HL-60 (cell line): Measurements from ENCODE around the gene CDHR1.

Experiments used
- TF ChIP-seq, protein P1 (sequence below): IDR thresholded peaks from one replicate; pipeline ENCODE4 v1.5.1; 2011; ENCODE audit warnings: low read length, control low read depth, inconsistent platforms; ENCODE audit not compliant: insufficient read depth
- TF ChIP-seq, protein P2 (sequence below): IDR thresholded peaks from 2 replicates; pipeline ENCODE4 v1.6.1; 2012; ENCODE audit warnings: low read depth; ENCODE audit not compliant: insufficient replicate concordance

DNA sequence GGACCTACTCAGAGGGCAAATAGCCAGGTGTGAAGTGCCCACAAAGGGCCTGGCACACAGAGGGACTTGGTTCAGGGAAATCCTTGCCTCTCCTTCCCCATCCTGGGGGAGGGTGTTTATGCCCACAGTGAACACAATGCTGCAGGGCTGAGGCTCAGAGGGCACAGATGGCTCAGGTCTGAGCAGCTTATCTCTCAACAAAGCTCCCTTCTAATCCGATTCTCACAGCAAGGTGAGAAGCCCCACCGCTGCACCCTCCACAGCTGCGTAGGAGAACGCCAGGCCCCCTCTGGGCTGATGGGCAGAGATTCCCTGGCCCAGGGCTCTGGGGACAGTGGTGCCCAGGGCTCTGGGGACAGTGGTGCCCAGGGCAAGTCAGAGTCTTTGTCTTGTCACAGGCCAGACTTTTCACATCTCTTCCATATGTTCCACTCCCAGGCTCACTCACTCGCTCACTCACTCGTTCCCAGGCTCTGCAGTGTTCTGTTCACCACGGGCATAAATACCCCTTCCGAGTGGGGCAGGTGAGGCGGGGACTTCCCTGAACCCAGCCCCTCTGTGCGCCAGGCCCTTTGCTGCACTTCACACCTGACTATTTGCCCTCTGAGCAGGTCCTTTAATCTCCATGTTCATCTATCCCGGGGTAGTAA lies 8.7 kb upstream of the CDHR1 start:
- TF ChIP-seq, protein P1, sequence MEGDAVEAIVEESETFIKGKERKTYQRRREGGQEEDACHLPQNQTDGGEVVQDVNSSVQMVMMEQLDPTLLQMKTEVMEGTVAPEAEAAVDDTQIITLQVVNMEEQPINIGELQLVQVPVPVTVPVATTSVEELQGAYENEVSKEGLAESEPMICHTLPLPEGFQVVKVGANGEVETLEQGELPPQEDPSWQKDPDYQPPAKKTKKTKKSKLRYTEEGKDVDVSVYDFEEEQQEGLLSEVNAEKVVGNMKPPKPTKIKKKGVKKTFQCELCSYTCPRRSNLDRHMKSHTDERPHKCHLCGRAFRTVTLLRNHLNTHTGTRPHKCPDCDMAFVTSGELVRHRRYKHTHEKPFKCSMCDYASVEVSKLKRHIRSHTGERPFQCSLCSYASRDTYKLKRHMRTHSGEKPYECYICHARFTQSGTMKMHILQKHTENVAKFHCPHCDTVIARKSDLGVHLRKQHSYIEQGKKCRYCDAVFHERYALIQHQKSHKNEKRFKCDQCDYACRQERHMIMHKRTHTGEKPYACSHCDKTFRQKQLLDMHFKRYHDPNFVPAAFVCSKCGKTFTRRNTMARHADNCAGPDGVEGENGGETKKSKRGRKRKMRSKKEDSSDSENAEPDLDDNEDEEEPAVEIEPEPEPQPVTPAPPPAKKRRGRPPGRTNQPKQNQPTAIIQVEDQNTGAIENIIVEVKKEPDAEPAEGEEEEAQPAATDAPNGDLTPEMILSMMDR: no peak
- TF ChIP-seq, protein P2, sequence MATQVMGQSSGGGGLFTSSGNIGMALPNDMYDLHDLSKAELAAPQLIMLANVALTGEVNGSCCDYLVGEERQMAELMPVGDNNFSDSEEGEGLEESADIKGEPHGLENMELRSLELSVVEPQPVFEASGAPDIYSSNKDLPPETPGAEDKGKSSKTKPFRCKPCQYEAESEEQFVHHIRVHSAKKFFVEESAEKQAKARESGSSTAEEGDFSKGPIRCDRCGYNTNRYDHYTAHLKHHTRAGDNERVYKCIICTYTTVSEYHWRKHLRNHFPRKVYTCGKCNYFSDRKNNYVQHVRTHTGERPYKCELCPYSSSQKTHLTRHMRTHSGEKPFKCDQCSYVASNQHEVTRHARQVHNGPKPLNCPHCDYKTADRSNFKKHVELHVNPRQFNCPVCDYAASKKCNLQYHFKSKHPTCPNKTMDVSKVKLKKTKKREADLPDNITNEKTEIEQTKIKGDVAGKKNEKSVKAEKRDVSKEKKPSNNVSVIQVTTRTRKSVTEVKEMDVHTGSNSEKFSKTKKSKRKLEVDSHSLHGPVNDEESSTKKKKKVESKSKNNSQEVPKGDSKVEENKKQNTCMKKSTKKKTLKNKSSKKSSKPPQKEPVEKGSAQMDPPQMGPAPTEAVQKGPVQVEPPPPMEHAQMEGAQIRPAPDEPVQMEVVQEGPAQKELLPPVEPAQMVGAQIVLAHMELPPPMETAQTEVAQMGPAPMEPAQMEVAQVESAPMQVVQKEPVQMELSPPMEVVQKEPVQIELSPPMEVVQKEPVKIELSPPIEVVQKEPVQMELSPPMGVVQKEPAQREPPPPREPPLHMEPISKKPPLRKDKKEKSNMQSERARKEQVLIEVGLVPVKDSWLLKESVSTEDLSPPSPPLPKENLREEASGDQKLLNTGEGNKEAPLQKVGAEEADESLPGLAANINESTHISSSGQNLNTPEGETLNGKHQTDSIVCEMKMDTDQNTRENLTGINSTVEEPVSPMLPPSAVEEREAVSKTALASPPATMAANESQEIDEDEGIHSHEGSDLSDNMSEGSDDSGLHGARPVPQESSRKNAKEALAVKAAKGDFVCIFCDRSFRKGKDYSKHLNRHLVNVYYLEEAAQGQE: no peak
